HG03442 (cell line): ENCODE results near the gene ZNF414.
"Not testable (repeated sequence)": the region's sequence is repeated elsewhere in the genome, so short reads cannot be mapped to it uniquely, and the experiment has no call there.

Experiments used
- ATAC-seq: cut with Tn5 transposase; IDR thresholded peaks from one replicate; pipeline ENCODE4 v1.9.1; 2021; ENCODE audit warnings: mild to moderate bottlenecking, moderate library complexity; ENCODE audit not compliant: unreplicated experiment

Gene ZNF414

GRCh38 chr19:8513687-8514504 is at the start of gene ZNF414:
Gene ZNF414, minus strand, starts transcription at chr19:8514167. Its CDS starts 121 bp downstream, at chr19:8514046.
- ATAC-seq, result peak; percentile 84

GRCh38 chr19:8561075-8561764 is 47.3 kb upstream of the ZNF414 start:
- no peak for ATAC-seq

- ATAC-seq, result no peak
Measured at GRCh38 chr19:8558325-8558724, 44.4 kb upstream of the ZNF414 start.

- ATAC-seq, result no peak
Measured at GRCh38 chr19:8557642-8558238, 43.8 kb upstream of the ZNF414 start.

- ATAC-seq, result not testable (repeated sequence)
Measured at GRCh38 chr19:8553729-8554128, 39.8 kb upstream of the ZNF414 start.

- no peak for ATAC-seq
Measured at GRCh38 chr19:8552810-8553209, 38.8 kb upstream of the ZNF414 start.

GRCh38 chr19:8550070-8550469 is 36.1 kb upstream of the ZNF414 start:
- ATAC-seq, result no peak

- ATAC-seq, result no peak
Measured at GRCh38 chr19:8545743-8546142, 31.8 kb upstream of the ZNF414 start.

GRCh38 chr19:8544168-8544567 is 30.2 kb upstream of the ZNF414 start:
- no peak for ATAC-seq

- no peak for ATAC-seq
Measured at GRCh38 chr19:8539621-8540149, 25.7 kb upstream of the ZNF414 start.

- no peak for ATAC-seq
Measured at GRCh38 chr19:8537099-8537498, 23.1 kb upstream of the ZNF414 start.

GRCh38 chr19:8536282-8536681 is 22.3 kb upstream of the ZNF414 start:
- ATAC-seq, result no peak

- ATAC-seq, result no peak
Measured at GRCh38 chr19:8532225-8532624, 18.3 kb upstream of the ZNF414 start.

GRCh38 chr19:8531470-8531869 is 17.5 kb upstream of the ZNF414 start:
- ATAC-seq, result no peak

- ATAC-seq, result no peak
Measured at GRCh38 chr19:8530061-8530679, 16.2 kb upstream of the ZNF414 start.

- no peak for ATAC-seq
Measured at GRCh38 chr19:8529369-8530006, 15.5 kb upstream of the ZNF414 start.

GRCh38 chr19:8528500-8528899 is 14.5 kb upstream of the ZNF414 start:
- no peak for ATAC-seq

GRCh38 chr19:8526345-8527091 is 12.6 kb upstream of the ZNF414 start:
- ATAC-seq, result no peak

- ATAC-seq, result no peak
Measured at GRCh38 chr19:8525401-8525684, 11.4 kb upstream of the ZNF414 start.

- ATAC-seq, result no peak
Measured at GRCh38 chr19:8519388-8519787, 5.4 kb upstream of the ZNF414 start.
